HG03354 (cell line): Measurements from ENCODE around the gene C6orf47.

Experiments used
- ATAC-seq: cut with Tn5 transposase; IDR thresholded peaks from one replicate; pipeline ENCODE4 v1.9.1; 2021; ENCODE audit warnings: mild to moderate bottlenecking; ENCODE audit not compliant: unreplicated experiment, poor library complexity, severe bottlenecking

Gene C6orf47

DNA sequence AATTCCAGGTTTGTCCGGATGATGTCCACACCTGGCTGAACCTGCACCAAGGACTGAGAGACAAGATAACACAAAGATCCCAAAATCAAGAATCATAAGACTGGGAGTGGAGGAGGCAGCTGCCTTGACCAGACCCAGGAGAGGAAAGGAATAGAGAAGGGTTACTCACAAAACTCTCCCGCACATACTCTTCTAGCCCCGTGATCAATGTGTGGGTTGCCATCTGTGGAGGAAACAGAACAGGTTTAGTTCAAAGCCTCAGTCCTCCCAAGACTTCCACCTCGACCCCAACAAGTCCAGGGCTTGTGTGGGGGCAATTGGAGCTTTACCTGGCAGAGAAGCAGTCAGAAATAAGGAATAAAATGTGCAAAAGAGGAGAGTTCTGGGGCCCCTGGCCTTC lies 19.2 kb downstream of the C6orf47 start:
- no peak for ATAC-seq

DNA sequence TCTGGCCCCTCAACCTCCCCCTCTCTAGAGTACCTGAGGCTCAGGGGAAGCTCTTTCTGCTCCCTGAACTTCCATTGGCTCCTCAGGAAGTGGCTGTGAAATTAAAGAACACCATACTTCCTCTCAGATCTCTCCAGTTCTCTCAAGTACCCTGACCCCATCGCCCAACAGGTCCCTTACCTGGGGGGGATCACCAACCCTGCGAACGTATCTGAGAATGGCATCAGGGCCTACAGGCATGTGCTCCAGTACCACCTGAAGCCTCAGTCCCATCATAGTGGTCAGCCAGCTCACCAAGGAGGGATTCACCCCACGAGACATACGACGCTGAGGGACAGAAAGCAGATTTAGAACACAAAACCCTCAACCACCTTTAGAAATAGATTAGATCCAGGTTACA lies 20.0 kb downstream of the C6orf47 start:
- ATAC-seq, result no peak

- ATAC-seq, result no peak
Measured at GRCh38 chr6:31639449-31639861, 21.1 kb downstream of the C6orf47 start.

GRCh38 chr6:31639043-31639442 lies 21.5 kb downstream of the C6orf47 start:
- ATAC-seq, result no peak

DNA sequence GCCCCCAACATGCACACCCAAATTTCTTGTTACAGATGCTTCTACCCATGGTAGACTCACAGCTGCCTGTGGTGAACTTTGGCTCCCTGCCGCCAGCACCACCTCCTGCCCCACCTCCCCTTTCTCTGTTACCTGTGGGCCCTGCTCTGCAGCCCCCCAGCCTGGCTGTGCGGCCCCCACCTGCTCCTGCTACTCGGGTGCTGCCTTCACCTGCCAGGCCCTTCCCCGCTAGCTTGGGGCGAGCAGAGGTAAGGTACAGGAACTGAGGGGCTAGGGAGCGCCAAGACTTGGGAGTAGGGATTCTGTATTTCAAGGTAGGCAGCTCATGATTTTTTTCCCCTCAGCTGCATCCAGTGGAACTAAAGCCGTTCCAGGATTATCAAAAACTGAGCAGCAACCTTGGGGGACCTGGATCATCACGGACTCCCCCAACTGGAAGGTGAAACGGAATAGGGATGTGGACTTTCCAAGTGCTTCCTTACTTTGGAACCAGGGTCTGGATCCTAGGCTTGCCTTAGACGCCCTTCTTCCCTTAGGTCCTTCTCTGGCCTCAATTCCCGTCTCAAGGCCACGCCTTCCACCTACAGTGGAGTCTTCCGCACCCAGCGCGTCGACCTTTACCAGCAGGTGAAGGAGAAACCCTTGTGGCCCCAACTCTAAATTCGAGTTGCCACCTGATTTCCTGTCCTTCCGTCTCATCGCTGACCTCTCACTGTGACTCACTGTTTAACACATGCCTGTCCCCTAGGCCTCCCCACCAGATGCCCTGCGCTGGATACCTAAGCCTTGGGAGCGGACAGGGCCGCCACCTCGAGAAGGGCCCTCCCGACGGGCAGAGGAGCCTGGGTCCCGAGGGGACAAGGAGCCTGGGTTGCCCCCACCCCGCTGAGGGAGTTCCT lies 23.6 kb downstream of the C6orf47 start:
- ATAC-seq, result no peak

- ATAC-seq, result no peak
Measured at GRCh38 chr6:31634969-31635575, 25.5 kb downstream of the C6orf47 start.

DNA sequence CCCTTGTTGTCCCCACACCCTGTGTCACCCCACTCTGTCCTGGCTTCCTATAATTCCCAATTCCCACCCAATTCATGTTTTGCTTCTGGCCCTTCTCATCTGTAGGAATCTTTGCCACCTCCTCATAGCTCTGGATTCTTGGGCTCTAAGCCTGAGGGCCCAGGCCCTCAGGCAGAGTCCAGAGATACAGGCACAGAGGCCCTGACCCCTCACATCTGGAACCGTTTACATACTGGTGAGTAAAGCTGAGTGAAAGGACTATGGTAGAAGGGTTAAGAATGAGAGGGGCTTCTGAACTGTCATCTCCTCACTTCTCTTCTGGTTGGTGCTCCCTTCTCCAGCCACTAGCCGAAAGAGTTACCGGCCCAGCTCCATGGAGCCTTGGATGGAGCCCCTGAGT lies 26.4 kb downstream of the C6orf47 start:
- no peak for ATAC-seq

GRCh38 chr6:31633447-31633846 lies 27.1 kb downstream of the C6orf47 start:
- no peak for ATAC-seq

- ATAC-seq, result no peak
Measured at GRCh38 chr6:31632279-31632946, 28.2 kb downstream of the C6orf47 start.

GRCh38 chr6:31631681-31632278 lies 28.8 kb downstream of the C6orf47 start:
- no peak for ATAC-seq

GRCh38 chr6:31631209-31631608 lies 29.4 kb downstream of the C6orf47 start:
- ATAC-seq, result no peak

DNA sequence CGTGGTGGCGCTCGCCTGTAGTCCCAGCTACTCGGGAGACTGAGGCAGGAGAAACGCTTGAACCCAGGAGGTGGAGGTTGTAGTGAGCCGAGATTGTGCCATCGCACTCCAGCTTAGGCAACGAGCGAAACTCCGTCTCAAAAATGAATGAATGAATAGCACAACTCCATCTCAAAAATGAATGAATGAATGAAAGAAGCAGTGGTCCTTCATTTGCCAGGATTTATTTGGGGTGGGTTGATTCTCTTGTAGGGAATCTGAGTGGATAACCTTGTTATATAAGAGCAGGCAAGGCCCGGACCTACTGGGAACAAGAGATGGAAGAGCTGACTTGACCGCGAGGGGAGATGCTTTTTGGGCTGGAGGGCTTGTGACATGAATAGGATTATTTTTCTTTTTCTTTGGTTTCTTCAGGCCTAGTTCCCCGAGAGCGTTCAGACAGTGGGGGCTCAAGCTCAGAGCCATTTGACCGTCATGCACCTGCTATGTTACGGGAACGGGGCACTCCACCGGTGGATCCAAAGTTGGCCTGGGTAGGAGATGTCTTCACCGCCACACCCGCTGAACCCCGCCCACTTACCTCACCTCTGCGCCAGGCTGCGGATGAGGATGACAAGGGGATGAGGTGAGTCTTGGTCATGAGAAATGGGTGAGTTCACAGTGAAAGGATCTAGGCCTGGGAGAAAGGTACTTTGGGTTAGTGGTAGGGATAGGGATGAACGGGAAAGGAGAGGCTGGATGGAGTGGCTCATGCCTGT lies 30.2 kb downstream of the C6orf47 start:
- ATAC-seq, result no peak

DNA sequence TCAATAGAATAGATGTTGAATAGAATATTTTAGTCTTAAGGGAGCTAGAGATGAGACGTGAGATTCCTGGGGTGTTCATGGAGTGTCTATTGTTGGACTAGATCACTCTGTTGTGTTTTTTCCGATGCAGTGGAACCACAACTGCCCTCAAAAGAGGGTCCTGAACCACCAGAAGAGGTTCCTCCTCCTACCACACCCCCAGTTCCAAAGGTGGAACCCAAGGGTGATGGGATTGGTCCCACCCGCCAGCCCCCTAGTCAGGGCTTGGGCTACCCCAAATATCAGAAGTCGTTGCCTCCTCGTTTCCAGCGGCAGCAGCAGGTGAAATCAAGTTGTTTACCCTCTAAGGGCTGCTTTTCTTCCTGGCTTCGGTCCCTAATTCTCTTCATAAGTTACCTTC lies 31.6 kb downstream of the C6orf47 start:
- ATAC-seq, result no peak

- no peak for ATAC-seq
Measured at GRCh38 chr6:31627690-31628287, 32.8 kb downstream of the C6orf47 start.

DNA sequence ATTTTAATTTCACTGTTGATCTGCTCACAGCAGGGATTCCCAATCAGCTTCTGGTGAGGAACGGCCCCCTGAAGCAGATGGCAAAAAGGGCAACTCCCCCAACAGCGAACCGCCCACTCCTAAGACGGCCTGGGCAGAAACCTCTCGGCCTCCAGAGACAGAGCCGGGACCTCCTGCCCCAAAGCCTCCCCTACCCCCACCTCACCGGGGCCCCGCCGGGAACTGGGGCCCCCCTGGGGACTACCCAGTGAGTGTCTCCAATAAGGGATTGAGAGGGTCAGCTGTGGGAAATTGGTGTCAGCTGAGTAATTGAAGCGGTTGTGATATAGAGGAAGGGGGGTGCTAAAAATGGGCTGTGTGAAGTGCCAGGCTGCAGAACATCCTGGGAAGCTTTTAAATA lies 33.6 kb downstream of the C6orf47 start:
- no peak for ATAC-seq

DNA sequence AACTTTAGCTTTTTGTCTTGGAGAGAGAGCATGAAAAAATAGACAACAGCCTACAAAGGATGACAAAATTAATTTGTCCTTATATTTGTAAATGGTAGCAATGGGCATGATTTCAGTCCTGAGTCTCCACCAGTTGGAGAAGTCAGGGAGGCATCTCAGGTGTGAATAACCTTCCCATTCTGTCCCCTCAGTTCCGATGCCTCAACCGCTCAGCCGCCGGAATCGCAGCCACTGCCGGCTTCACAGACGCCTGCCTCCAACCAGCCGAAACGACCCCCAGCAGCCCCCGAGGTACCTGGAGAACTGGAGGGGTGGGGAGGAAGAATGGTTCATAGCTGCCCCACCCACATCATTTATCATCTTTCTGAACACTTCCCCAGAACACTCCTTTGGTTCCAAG lies 36.5 kb downstream of the C6orf47 start:
- ATAC-seq, result no peak

- no peak for ATAC-seq
Measured at GRCh38 chr6:31622684-31623091, 37.9 kb downstream of the C6orf47 start.

- ATAC-seq, result no peak
Measured at GRCh38 chr6:31621991-31622390, 38.6 kb downstream of the C6orf47 start.

- ATAC-seq, result no peak
Measured at GRCh38 chr6:31621320-31621939, 39.1 kb downstream of the C6orf47 start.
